Esophagus (tissue), 2 donors: ENCODE measurements around the gene KLHDC7A. TPM values are rescaled to one million over a fixed set of nuclear protein-coding genes. Genes with fewer than 3 reads are reported as not detected.

ENCODE experiments used
- H3K27ac ChIP-seq, 2 donors: one replicate each; pipeline ENCODE4 v1.5.1; 2013; ENCODE audit warnings: low read depth in 2 of 2, mild to moderate bottlenecking in 2 of 2, inconsistent platforms in 1 of 2, low read length in 1 of 2, moderate library complexity in 1 of 2
- H3K27me3 ChIP-seq, 2 donors: one replicate each; pipeline ENCODE4 v1.6.1; 2013; ENCODE audit warnings: low read length in 2 of 2, control low read depth in 1 of 2, mild to moderate bottlenecking in 1 of 2; ENCODE audit not compliant: insufficient read depth in 2 of 2, control insufficient read depth in 1 of 2
- H3K36me3 ChIP-seq, 2 donors: one replicate each; pipeline ENCODE4 v1.6.1; 2013; ENCODE audit warnings: low read length in 1 of 2; ENCODE audit not compliant: control insufficient read depth in 2 of 2, insufficient read depth in 2 of 2
- H3K4me1 ChIP-seq, 2 donors: one replicate each; pipeline ENCODE4 v1.6.1; 2013; ENCODE audit warnings: low read length in 1 of 2; ENCODE audit not compliant: control insufficient read depth in 2 of 2, insufficient read depth in 2 of 2
- H3K4me3 ChIP-seq, 2 donors: one replicate each; pipeline ENCODE4 v1.5.1; 2013; ENCODE audit warnings: low read length in 2 of 2, mild to moderate bottlenecking in 2 of 2, low read depth in 1 of 2, moderate library complexity in 1 of 2
- H3K9me3 ChIP-seq, 2 donors: one replicate each; pipeline ENCODE4 v1.6.1; 2013; ENCODE audit warnings: mild to moderate bottlenecking in 2 of 2, low read depth in 1 of 2, low read length in 1 of 2, moderate library complexity in 1 of 2; ENCODE audit not compliant: control insufficient read depth in 2 of 2, insufficient read depth in 1 of 2
- WGBS, 2 donors: extraction: QIAGEN DNeasy Blood & Tissue Kit; methylation state at CpG; one replicate each; pipeline ENCODE4 v1.1.7; 2013; 5-methylcytosine and 5-hydroxymethylcytosine counted together
- polyA plus RNA-seq, 2 donors: library from polyadenylated mRNA; stranded (reverse); fragments of 200-250 nt; gene quantifications; one replicate each; pipeline ENCODE4 v1.2.3, GENCODE V29; 2013
- donor health status: healthy with polysubstance abuse.
- donor health status: Bipolar disorder and iron deficiency.

The KLHDC7A gene
- polyA plus RNA-seq, 2 donors = 0.29 to 0.51 TPM

GRCh38 chr1:18515120-18515667 lies 34.5 kb downstream of the KLHDC7A start:
- 57 to 78% methylated on average over 1 of the region's 1 CpG for WGBS, 2 donors
- Histone ChIP-seq H3K27me3 (no peaks in the 10 kb centered on the region), H3K27ac (no peak overlapping the region), H3K4me1 (no peaks in the 10 kb centered on the region), H3K36me3 (no peaks in the 10 kb centered on the region), H3K9me3 (peaks cover 0 to 2% of the 10 kb centered on the region in 2 donors), H3K4me3 (no peak overlapping the region)

GRCh38 chr1:18516473-18516872 lies 35.7 kb downstream of the KLHDC7A start:
- Histone ChIP-seq H3K27me3 (no peaks in the 10 kb centered on the region), H3K4me3 (no peak overlapping the region), H3K27ac (no peak overlapping the region), H3K36me3 (no peaks in the 10 kb centered on the region), H3K4me1 (no peaks in the 10 kb centered on the region), H3K9me3 (peaks cover 0 to 2% of the 10 kb centered on the region in 2 donors)
- WGBS, 2 donors = 66 to 68% methylated on average over 1 of the region's 1 CpG

GRCh38 chr1:18526436-18527275 lies 45.9 kb downstream of the KLHDC7A start:
- Histone ChIP-seq H3K27ac (no peak overlapping the region), H3K27me3 (peaks cover 0 to 5% of the 10 kb centered on the region in 2 donors), H3K9me3 (peaks cover 0 to 3% of the 10 kb centered on the region in 2 donors), H3K4me1 (peaks cover 0 to 3% of the 10 kb centered on the region in 2 donors), H3K36me3 (no peaks in the 10 kb centered on the region), H3K4me3 (no peak overlapping the region)
- 73 to 80% methylated on average over 6 of the region's 6 CpGs for WGBS, 2 donors

GRCh38 chr1:18527514-18527913 lies 46.8 kb downstream of the KLHDC7A start:
- no peak overlapping the region for H3K27ac ChIP-seq
- H3K4me3 ChIP-seq = no peak overlapping the region
- peaks cover 0 to 5% of the 10 kb centered on the region in 2 donors for H3K27me3 ChIP-seq
- H3K4me1 ChIP-seq = peaks cover 0 to 3% of the 10 kb centered on the region in 2 donors
- peaks cover 0 to 3% of the 10 kb centered on the region in 2 donors for H3K9me3 ChIP-seq
- H3K36me3 ChIP-seq = no peaks in the 10 kb centered on the region
- 75 to 78% methylated on average over 4 of the region's 4 CpGs for WGBS, 2 donors

- 75 to 92% methylated on average over 4 to 5 of the region's 5 CpGs for WGBS, 2 donors
- H3K36me3 ChIP-seq = no peaks in the 10 kb centered on the region
- peaks cover 0 to 3% of the 10 kb centered on the region in 2 donors for H3K4me1 ChIP-seq
- no peak overlapping the region for H3K4me3 ChIP-seq
- peaks cover 0 to 3% of the 10 kb centered on the region in 2 donors for H3K9me3 ChIP-seq
- no peak overlapping the region for H3K27ac ChIP-seq
- peaks cover 0 to 5% of the 10 kb centered on the region in 2 donors for H3K27me3 ChIP-seq
Observed at GRCh38 chr1:18527921-18528320, 47.2 kb downstream of the KLHDC7A start.

GRCh38 chr1:18528616-18529015 lies 47.9 kb downstream of the KLHDC7A start:
- H3K27ac ChIP-seq = no peak overlapping the region
- 86 to 88% methylated on average over 2 of the region's 2 CpGs for WGBS, 2 donors
- peaks cover 0 to 3% of the 10 kb centered on the region in 2 donors for H3K4me1 ChIP-seq
- no peaks in the 10 kb centered on the region for H3K36me3 ChIP-seq
- peaks cover 0 to 3% of the 10 kb centered on the region in 2 donors for H3K9me3 ChIP-seq
- peaks cover 0 to 5% of the 10 kb centered on the region in 2 donors for H3K27me3 ChIP-seq
- H3K4me3 ChIP-seq = no peak overlapping the region

- Histone ChIP-seq H3K4me1 (peaks cover 0 to 3% of the 10 kb centered on the region in 2 donors), H3K36me3 (no peaks in the 10 kb centered on the region), H3K4me3 (no peak overlapping the region), H3K27ac (no peak overlapping the region), H3K27me3 (peaks cover 0 to 5% of the 10 kb centered on the region in 2 donors), H3K9me3 (peaks cover 0 to 3% of the 10 kb centered on the region in 2 donors)
- 71 to 77% methylated on average over 4 of the region's 4 CpGs for WGBS, 2 donors
Observed at GRCh38 chr1:18529714-18530113, 49.0 kb downstream of the KLHDC7A start.

- no peak overlapping the region for H3K4me3 ChIP-seq
- no peaks in the 10 kb centered on the region for H3K4me1 ChIP-seq
- H3K27ac ChIP-seq = no peak overlapping the region
- 44 to 49% methylated on average over 6 of the region's 6 CpGs for WGBS, 2 donors
- H3K9me3 ChIP-seq = peaks cover 0 to 3% of the 10 kb centered on the region in 2 donors
- H3K27me3 ChIP-seq = peaks cover 0 to 3% of the 10 kb centered on the region in 2 donors
- no peaks in the 10 kb centered on the region for H3K36me3 ChIP-seq
Observed at GRCh38 chr1:18530587-18531502, 50.1 kb downstream of the KLHDC7A start.

GRCh38 chr1:18531503-18531845 lies 50.7 kb downstream of the KLHDC7A start:
- Histone ChIP-seq H3K9me3 (peaks cover 0 to 3% of the 10 kb centered on the region in 2 donors), H3K4me3 (no peak overlapping the region), H3K36me3 (no peaks in the 10 kb centered on the region), H3K27ac (no peak overlapping the region), H3K4me1 (no peaks in the 10 kb centered on the region), H3K27me3 (peaks cover 0 to 3% of the 10 kb centered on the region in 2 donors)
- WGBS, 2 donors = 40 to 47% methylated on average over 3 of the region's 3 CpGs
